Measurements from ENCODE around the gene LAMC2.

The LAMC2 gene

GRCh38 chr1:183193963-183194525 lies 8.0 kb downstream of the LAMC2 start:
- TF ChIP-seq ZFP3 (CRISPR knock-in tag; IDR thresholded peaks at IDR 0.05) (no peak), SNAI2 (CRISPR knock-in tag; IDR thresholded peaks at IDR 0.05) (no peak), ARNTL (CRISPR knock-in tag; IDR thresholded peaks at IDR 0.05; ENCODE audit: borderline replicate concordance, low read depth) (no peak), CSRNP3 (CRISPR knock-in tag; IDR thresholded peaks at IDR 0.05) (no peak), ISL1 (CRISPR knock-in tag; IDR thresholded peaks at IDR 0.05) (no peak), ZNF70 (CRISPR knock-in tag; IDR thresholded peaks at IDR 0.05) (no peak), RARB (CRISPR knock-in tag; IDR thresholded peaks at IDR 0.05) (no peak)
- TF ChIP-seq, protein P1, sequence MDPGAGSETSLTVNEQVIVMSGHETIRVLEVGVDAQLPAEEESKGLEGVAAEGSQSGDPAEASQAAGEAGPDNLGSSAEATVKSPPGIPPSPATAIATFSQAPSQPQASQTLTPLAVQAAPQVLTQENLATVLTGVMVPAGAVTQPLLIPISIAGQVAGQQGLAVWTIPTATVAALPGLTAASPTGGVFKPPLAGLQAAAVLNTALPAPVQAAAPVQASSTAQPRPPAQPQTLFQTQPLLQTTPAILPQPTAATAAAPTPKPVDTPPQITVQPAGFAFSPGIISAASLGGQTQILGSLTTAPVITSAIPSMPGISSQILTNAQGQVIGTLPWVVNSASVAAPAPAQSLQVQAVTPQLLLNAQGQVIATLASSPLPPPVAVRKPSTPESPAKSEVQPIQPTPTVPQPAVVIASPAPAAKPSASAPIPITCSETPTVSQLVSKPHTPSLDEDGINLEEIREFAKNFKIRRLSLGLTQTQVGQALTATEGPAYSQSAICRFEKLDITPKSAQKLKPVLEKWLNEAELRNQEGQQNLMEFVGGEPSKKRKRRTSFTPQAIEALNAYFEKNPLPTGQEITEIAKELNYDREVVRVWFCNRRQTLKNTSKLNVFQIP (CRISPR knock-in tag; IDR thresholded peaks at IDR 0.05; ENCODE audit: borderline replicate concordance, low read depth) = no peak
- TF ChIP-seq, protein P2, sequence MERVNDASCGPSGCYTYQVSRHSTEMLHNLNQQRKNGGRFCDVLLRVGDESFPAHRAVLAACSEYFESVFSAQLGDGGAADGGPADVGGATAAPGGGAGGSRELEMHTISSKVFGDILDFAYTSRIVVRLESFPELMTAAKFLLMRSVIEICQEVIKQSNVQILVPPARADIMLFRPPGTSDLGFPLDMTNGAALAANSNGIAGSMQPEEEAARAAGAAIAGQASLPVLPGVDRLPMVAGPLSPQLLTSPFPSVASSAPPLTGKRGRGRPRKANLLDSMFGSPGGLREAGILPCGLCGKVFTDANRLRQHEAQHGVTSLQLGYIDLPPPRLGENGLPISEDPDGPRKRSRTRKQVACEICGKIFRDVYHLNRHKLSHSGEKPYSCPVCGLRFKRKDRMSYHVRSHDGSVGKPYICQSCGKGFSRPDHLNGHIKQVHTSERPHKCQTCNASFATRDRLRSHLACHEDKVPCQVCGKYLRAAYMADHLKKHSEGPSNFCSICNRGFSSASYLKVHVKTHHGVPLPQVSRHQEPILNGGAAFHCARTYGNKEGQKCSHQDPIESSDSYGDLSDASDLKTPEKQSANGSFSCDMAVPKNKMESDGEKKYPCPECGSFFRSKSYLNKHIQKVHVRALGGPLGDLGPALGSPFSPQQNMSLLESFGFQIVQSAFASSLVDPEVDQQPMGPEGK (CRISPR knock-in tag; IDR thresholded peaks at IDR 0.05; ENCODE audit: borderline replicate concordance) = no peak
- ATAC-seq = no peak

DNA sequence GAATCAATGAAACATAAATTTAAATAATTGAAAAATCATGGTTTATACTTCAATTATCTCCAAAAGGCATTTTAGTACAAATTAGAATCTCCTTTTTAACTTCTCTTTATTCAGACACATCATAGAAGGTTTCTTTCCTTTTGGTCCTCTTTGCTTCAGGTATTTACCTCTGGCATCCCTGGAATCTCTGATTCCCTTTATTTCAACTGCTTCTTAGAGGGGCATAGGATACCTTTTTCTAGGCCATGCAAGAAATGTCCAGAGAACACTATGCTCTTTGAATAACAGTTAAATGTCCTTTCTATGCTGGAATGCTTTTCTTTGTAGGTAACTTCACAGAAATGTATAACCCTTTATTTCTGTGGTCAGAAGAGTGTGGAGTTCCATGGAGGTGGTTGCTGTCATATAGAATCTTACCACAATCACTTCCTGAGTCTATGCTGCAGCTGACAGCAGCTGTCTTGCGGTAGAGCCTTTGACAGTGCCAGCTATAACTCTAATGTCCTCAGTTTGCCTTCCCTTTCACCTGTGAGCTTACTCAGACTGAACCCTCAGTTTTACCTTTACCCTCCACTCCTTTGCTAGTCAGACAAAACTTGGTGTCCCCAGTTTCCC lies 8.6 kb downstream of the LAMC2 start:
- no peak for ATAC-seq
- TF ChIP-seq, protein P1 (CRISPR knock-in tag; IDR thresholded peaks at IDR 0.05; ENCODE audit: borderline replicate concordance, low read depth) = no peak
- TF ChIP-seq ARNTL (CRISPR knock-in tag; IDR thresholded peaks at IDR 0.05; ENCODE audit: borderline replicate concordance, low read depth) = no peak
- no peak for TF ChIP-seq ZC3H10 (CRISPR knock-in tag; IDR thresholded peaks at IDR 0.05)

DNA sequence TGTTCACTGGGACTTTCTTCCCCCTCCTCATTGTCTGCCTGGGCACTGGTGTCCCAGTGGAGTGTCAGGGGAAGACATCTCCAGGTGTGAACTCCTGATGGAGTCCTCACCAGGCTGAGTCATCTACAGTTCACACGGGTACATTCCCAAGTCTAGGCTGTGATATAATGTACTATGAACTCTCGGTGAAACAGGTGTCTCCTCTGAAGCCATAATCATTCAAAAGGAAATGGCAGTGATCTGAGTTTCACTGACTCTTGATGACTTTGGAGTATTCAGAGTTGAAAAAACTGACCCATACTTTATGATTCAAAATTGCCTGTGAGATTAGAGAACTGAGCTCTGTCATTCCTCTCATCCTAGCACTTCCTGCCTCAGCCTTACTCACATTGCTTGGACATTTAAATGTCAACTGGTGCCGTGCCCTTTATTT lies 9.1 kb downstream of the LAMC2 start:
- ATAC-seq = peak; percentile 37; the same call in 2 of the 3 replicates
- TF ChIP-seq CSRNP3 (CRISPR knock-in tag; IDR thresholded peaks at IDR 0.05) (no peak), ZC3H10 (CRISPR knock-in tag; IDR thresholded peaks at IDR 0.05) (no peak), TOX (CRISPR knock-in tag; IDR thresholded peaks at IDR 0.05; ENCODE audit: borderline replicate concordance) (no peak), PPARA (CRISPR knock-in tag; IDR thresholded peaks at IDR 0.05; ENCODE audit: borderline replicate concordance) (no peak), OSR1 (CRISPR knock-in tag; IDR thresholded peaks at IDR 0.05) (no peak), ZNF70 (CRISPR knock-in tag; IDR thresholded peaks at IDR 0.05) (no peak), ZNF8 (CRISPR knock-in tag; IDR thresholded peaks at IDR 0.05) (no peak), GLIS3 (CRISPR knock-in tag; IDR thresholded peaks at IDR 0.05) (no peak), TCF4 (CRISPR knock-in tag; IDR thresholded peaks at IDR 0.05; ENCODE audit: borderline replicate concordance) (no peak), ISL1 (CRISPR knock-in tag; IDR thresholded peaks at IDR 0.05) (no peak), ZFP30 (CRISPR knock-in tag; IDR thresholded peaks at IDR 0.05) (no peak), ZNF565 (CRISPR knock-in tag; conservative IDR thresholded peaks at IDR 0.05; ENCODE audit: low read depth) (no peak), RARB (CRISPR knock-in tag; IDR thresholded peaks at IDR 0.05) (no peak)
- TF ChIP-seq, protein P2 (CRISPR knock-in tag; IDR thresholded peaks at IDR 0.05; ENCODE audit: borderline replicate concordance) = no peak
- TF ChIP-seq, protein P3, sequence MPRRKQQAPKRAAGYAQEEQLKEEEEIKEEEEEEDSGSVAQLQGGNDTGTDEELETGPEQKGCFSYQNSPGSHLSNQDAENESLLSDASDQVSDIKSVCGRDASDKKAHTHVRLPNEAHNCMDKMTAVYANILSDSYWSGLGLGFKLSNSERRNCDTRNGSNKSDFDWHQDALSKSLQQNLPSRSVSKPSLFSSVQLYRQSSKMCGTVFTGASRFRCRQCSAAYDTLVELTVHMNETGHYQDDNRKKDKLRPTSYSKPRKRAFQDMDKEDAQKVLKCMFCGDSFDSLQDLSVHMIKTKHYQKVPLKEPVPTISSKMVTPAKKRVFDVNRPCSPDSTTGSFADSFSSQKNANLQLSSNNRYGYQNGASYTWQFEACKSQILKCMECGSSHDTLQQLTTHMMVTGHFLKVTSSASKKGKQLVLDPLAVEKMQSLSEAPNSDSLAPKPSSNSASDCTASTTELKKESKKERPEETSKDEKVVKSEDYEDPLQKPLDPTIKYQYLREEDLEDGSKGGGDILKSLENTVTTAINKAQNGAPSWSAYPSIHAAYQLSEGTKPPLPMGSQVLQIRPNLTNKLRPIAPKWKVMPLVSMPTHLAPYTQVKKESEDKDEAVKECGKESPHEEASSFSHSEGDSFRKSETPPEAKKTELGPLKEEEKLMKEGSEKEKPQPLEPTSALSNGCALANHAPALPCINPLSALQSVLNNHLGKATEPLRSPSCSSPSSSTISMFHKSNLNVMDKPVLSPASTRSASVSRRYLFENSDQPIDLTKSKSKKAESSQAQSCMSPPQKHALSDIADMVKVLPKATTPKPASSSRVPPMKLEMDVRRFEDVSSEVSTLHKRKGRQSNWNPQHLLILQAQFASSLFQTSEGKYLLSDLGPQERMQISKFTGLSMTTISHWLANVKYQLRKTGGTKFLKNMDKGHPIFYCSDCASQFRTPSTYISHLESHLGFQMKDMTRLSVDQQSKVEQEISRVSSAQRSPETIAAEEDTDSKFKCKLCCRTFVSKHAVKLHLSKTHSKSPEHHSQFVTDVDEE (CRISPR knock-in tag; IDR thresholded peaks at IDR 0.05) = no peak
